Vagina (tissue), 2 donors: ENCODE results near the gene NME1.

ENCODE experiments used
- POLR2A ChIP-seq, 2 donors: fragments of 450-650 bp; IDR thresholded peaks; one replicate each; pipeline ENCODE4 v1.6.1; 2017; ENCODE audit warnings: antibody characterized with exemption in 2 of 2, mild to moderate bottlenecking in 2 of 2, moderate library complexity in 2 of 2
- POLR2AphosphoS5 ChIP-seq, 2 donors: sonication (generic); formaldehyde crosslinking; IDR thresholded peaks; one replicate each; pipeline ENCODE4 v1.9.0; 2017; ENCODE audit warnings: antibody characterized with exemption in 2 of 2, mild to moderate bottlenecking in 2 of 2, low read depth in 1 of 2; ENCODE audit not compliant: insufficient read depth in 1 of 2

GRCh38 chr17:51132964-51133319 is 20.4 kb upstream of the NME1 start:
- TF ChIP-seq POLR2A (IDR thresholded peaks at IDR 0.05) (no peak), POLR2AphosphoS5 (IDR thresholded peaks at IDR 0.05; ENCODE audit: insufficient read depth in 1 of 2, low read depth in 1 of 2) (peak in 1 of 2 donors; percentile 18)
